H1 (cell line): Measurements from ENCODE around the gene SLC20A1. TPM values are rescaled to one million over a fixed set of nuclear protein-coding genes. Genes with fewer than 3 reads are reported as not detected.

Experiments used
- ASH2L ChIP-seq: fragments of 200-600, 300-600 bp; sonication (generic); IDR thresholded peaks from one replicate; pipeline ENCODE4 v1.7.1; 2017; ENCODE audit warnings: low read length
- CHD1 ChIP-seq: IDR thresholded peaks from 2 replicates; pipeline ENCODE4 v1.6.1; 2012; ENCODE audit warnings: low read depth, low read length, improper control_type of control experiment
- CREB1 ChIP-seq: IDR thresholded peaks from 2 replicates; pipeline ENCODE4 v1.6.1; 2012; ENCODE audit warnings: inconsistent platforms
- CTCF ChIP-seq, 3 experiments: IDR thresholded peaks; 1 replicate in 2 of 3; 2 replicates in 1 of 3; pipeline versions ENCODE4 v1.5.1 to v1.6.1; 2011; ENCODE audit warnings: low read length in 3 of 3, mild to moderate bottlenecking in 3 of 3, inconsistent platforms in 2 of 3, low read depth in 1 of 3, moderate library complexity in 1 of 3; ENCODE audit not compliant: insufficient read depth in 1 of 3; ENCODE audit errors: control extremely low read depth in 1 of 3
- EP300 ChIP-seq, 2 experiments: IDR thresholded peaks; 1 replicate in 1 of 2; 2 replicates in 1 of 2; pipeline ENCODE4 v1.6.1; 2011 to 2012; ENCODE audit warnings: low read depth in 2 of 2, low read length in 2 of 2, mild to moderate bottlenecking in 2 of 2, borderline replicate concordance in 1 of 2, inconsistent platforms in 1 of 2, moderate library complexity in 1 of 2
- HDAC2 ChIP-seq, 2 experiments: fragments of 300-600 bp in 1 of 2; sonication (generic) in 1 of 2; IDR thresholded peaks; 2 replicates each; pipeline ENCODE4 v1.6.1; 2011 to 2012; ENCODE audit warnings: low read depth in 2 of 2, low read length in 2 of 2, mild to moderate bottlenecking in 2 of 2, moderate library complexity in 2 of 2, borderline replicate concordance in 1 of 2, inconsistent platforms in 1 of 2
- KDM5A ChIP-seq: fragments of 200-600 bp; IDR thresholded peaks from 2 replicates; pipeline ENCODE4 v1.7.1; 2012; ENCODE audit warnings: mild to moderate bottlenecking, low read length, inconsistent platforms, mixed read lengths
- MAX ChIP-seq: IDR thresholded peaks from 2 replicates; pipeline ENCODE4 v1.6.1; 2012; ENCODE audit warnings: inconsistent platforms
- NANOG ChIP-seq: IDR thresholded peaks from 2 replicates; pipeline ENCODE4 v1.6.1; 2011; ENCODE audit warnings: low read length, low read depth, mild to moderate bottlenecking, inconsistent platforms; ENCODE audit not compliant: insufficient read depth, poor library complexity, severe bottlenecking
- PHF8 ChIP-seq: fragments of 200-600 bp; sonication (generic); conservative IDR thresholded peaks from 2 replicates; pipeline ENCODE4 v1.7.1; 2012; ENCODE audit warnings: low read depth, mild to moderate bottlenecking, inconsistent platforms, low read length, moderate library complexity
- SIN3A ChIP-seq, 2 experiments: IDR thresholded peaks in 1 of 2; conservative IDR thresholded peaks in 1 of 2; 2 replicates each; pipeline ENCODE4 v1.6.1; 2011 to 2012; ENCODE audit warnings: low read length in 2 of 2, improper control_type of control experiment in 1 of 2, low read depth in 1 of 2, mild to moderate bottlenecking in 1 of 2
- SIX5 ChIP-seq: IDR thresholded peaks from 2 replicates; pipeline ENCODE4 v1.6.1; 2011; ENCODE audit warnings: mild to moderate bottlenecking, low read depth, low read length
- SP2 ChIP-seq: IDR thresholded peaks from 2 replicates; pipeline ENCODE4 v1.6.1; 2012; ENCODE audit warnings: mild to moderate bottlenecking, low read length, inconsistent platforms
- SRF ChIP-seq: IDR thresholded peaks from 2 replicates; pipeline ENCODE4 v1.6.1; 2011; ENCODE audit warnings: mild to moderate bottlenecking, low read depth, low read length, moderate library complexity
- TAF7 ChIP-seq: optimal IDR thresholded peaks from 2 replicates; pipeline ENCODE3; 2011; ENCODE audit warnings: low read depth, mild to moderate bottlenecking, inconsistent platforms, low read length, moderate library complexity, borderline replicate concordance
- TBP ChIP-seq: IDR thresholded peaks from 2 replicates; pipeline ENCODE4 v1.6.1; 2011; ENCODE audit warnings: low read depth, low read length, improper control_type of control experiment
- polyA plus RNA-seq, 7 experiments: library from polyadenylated mRNA; depleted of rRNA in 3 of 7; stranded (reverse) in 5 of 7; unstranded in 2 of 7; fragments of >200 nt in 5 of 7; fragments of 200-250 nt in 2 of 7; gene quantifications; 1 replicate in 5 of 7; 2 replicates in 1 of 7; 4 replicates in 1 of 7; pipeline versions ENCODE4 v1.2.1 to v1.2.3, GENCODE V29; 2011 to 2013; ENCODE audit warnings: missing spikeins in 2 of 7, mixed read lengths in 2 of 7
- total RNA-seq: library from RNA; stranded (reverse); fragmentation: NEBNext Ultra II Directional; extraction: Animal tissue kit (Norgen Biotek cat#: 25700); gene quantifications from 2 replicates; pipeline ENCODE4 v1.2.1, GENCODE V29; 2021

The SLC20A1 gene
- total and polyA plus RNA-seq, 2 of the 8 experiments (the other 6 are each of a cell fraction or from before 2014, with no cell fraction given) = 42.6 to 105 TPM

DNA sequence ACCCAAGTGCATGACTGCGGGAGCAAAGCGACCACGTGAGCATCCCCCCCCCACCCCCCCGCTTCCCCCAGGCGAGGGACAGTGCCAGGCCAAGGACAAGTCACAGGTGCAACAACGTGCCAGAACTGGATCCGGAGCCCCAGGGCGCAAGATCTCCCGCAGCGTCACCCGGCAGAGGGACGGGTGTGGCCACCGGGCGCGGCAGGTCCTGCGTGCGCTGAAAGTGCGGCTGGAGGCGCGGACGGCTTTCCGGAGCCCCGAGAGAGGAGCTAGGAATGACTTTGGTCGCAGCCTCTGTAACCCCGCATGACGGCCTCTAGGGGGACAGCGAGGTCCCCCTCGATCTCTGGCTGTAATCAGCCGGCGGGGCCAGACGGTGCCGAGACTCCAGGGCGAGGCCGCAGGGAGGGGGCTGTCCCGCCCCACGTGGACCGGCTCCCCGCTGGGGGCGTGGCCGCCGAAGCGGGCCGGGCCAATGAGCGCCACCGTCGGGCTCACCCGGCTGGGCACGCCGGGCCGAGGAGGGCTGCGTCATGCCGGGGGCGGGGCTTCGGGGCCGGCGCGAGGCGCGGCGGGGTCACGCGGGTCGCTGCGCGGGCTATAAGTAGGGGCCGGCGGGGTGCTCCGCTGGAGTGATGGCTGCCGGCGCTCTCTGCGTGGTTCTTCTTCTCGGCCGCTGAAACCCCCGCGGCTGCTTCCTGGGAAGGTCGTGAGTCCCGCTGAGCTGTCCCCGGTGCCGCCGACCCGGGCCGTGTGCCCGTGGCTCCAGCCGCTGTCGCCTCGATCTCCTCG is at the start of gene SLC20A1 (continued):
- TF ChIP-seq CTCF (IDR thresholded peaks at IDR 0.05; ENCODE audit: control extremely low read depth in 1 of 3, insufficient read depth in 1 of 3, low read depth in 1 of 3, low read length in 3 of 3) (peak; percentile 55 to 75 (median 70)), CHD1 (no peak), PHF8 (peak; percentile 98), EP300 (IDR thresholded peaks at IDR 0.05; ENCODE audit: borderline replicate concordance in 1 of 2, low read depth in 2 of 2, low read length in 2 of 2) (peak in 1 of 2 experiments; percentile 84; a peak in 1 of 3 replicates), SRF (no peak), TBP (peak; percentile 95), SP2 (no peak), SIX5 (no peak), TAF7 (peak; percentile 79), NANOG (no peak), ASH2L (no peak), CREB1 (0 out of 2 replicates have a peak, but pooled peaks have one; percentile 5), SIN3A (conservative IDR thresholded peaks at IDR 0.05 in 1 of 2, IDR thresholded peaks at IDR 0.05 in 1 of 2; ENCODE audit: low read depth in 1 of 2, low read length in 2 of 2) (peak; percentile 60 to 61; a peak in 2 of 4 replicates), HDAC2 (IDR thresholded peaks at IDR 0.05; ENCODE audit: borderline replicate concordance in 1 of 2, low read depth in 2 of 2, low read length in 2 of 2) (no peak), MAX (peak; percentile 67), KDM5A (no peak)
